ENCODE results near the gene TSPAN13. TPM values are rescaled to one million over a fixed set of nuclear protein-coding genes. Genes with fewer than 3 reads are reported as not detected.

TSPAN13 gene
- total RNA-seq, 1 donor from 2014 or later, result 81.1 TPM

- no peak for DNase-seq
- no peak overlapping the region for H3K27ac Mint-ChIP-seq (ENCODE audit: unreplicated experiment)
- TF ChIP-seq CTCF (IDR thresholded peaks at IDR 0.05; ENCODE audit: partially characterized antibody, unreplicated experiment), result no peak
- H3K4me3 Mint-ChIP-seq (ENCODE audit: unreplicated experiment), result no peak overlapping the region
- no peaks in the 10 kb centered on the region for H3K9me3 Mint-ChIP-seq (ENCODE audit: unreplicated experiment)
- no peaks in the 10 kb centered on the region for H3K36me3 Mint-ChIP-seq (ENCODE audit: unreplicated experiment)
- H3K4me1 Mint-ChIP-seq (ENCODE audit: low read depth, unreplicated experiment), result peaks cover 20% of the 10 kb centered on the region
- no peaks in the 10 kb centered on the region for H3K27me3 Mint-ChIP-seq (ENCODE audit: unreplicated experiment)
Measured at GRCh38 chr7:16816824-16817223, 63.3 kb downstream of the TSPAN13 start.

- Mint-ChIP-seq H3K9me3 (ENCODE audit: unreplicated experiment) (no peaks in the 10 kb centered on the region), H3K27ac (ENCODE audit: unreplicated experiment) (no peak overlapping the region), H3K36me3 (ENCODE audit: unreplicated experiment) (no peaks in the 10 kb centered on the region), H3K27me3 (ENCODE audit: unreplicated experiment) (no peaks in the 10 kb centered on the region), H3K4me1 (ENCODE audit: low read depth, unreplicated experiment) (peaks cover 20% of the 10 kb centered on the region), H3K4me3 (ENCODE audit: unreplicated experiment) (no peak overlapping the region)
- TF ChIP-seq CTCF (IDR thresholded peaks at IDR 0.05; ENCODE audit: partially characterized antibody, unreplicated experiment), result no peak
- no peak for DNase-seq
Measured at GRCh38 chr7:16817536-16817935, 64.0 kb downstream of the TSPAN13 start.

- TF ChIP-seq CTCF (IDR thresholded peaks at IDR 0.05; ENCODE audit: partially characterized antibody, unreplicated experiment), result no peak
- Mint-ChIP-seq H3K27ac (ENCODE audit: unreplicated experiment) (no peak overlapping the region), H3K4me1 (ENCODE audit: low read depth, unreplicated experiment) (peaks cover 20% of the 10 kb centered on the region), H3K27me3 (ENCODE audit: unreplicated experiment) (no peaks in the 10 kb centered on the region), H3K36me3 (ENCODE audit: unreplicated experiment) (no peaks in the 10 kb centered on the region), H3K4me3 (ENCODE audit: unreplicated experiment) (no peak overlapping the region), H3K9me3 (ENCODE audit: unreplicated experiment) (no peaks in the 10 kb centered on the region)
- no peak for DNase-seq
Measured at GRCh38 chr7:16818732-16819131, 65.2 kb downstream of the TSPAN13 start.

- no peak for DNase-seq
- Mint-ChIP-seq H3K4me3 (ENCODE audit: unreplicated experiment) (no peak overlapping the region), H3K36me3 (ENCODE audit: unreplicated experiment) (no peaks in the 10 kb centered on the region), H3K9me3 (ENCODE audit: unreplicated experiment) (no peaks in the 10 kb centered on the region), H3K27ac (ENCODE audit: unreplicated experiment) (no peak overlapping the region), H3K27me3 (ENCODE audit: unreplicated experiment) (no peaks in the 10 kb centered on the region), H3K4me1 (ENCODE audit: low read depth, unreplicated experiment) (peaks cover 6% of the 10 kb centered on the region)
- TF ChIP-seq CTCF (IDR thresholded peaks at IDR 0.05; ENCODE audit: partially characterized antibody, unreplicated experiment), result no peak
Measured at GRCh38 chr7:16822029-16822428, 68.5 kb downstream of the TSPAN13 start.

DNA sequence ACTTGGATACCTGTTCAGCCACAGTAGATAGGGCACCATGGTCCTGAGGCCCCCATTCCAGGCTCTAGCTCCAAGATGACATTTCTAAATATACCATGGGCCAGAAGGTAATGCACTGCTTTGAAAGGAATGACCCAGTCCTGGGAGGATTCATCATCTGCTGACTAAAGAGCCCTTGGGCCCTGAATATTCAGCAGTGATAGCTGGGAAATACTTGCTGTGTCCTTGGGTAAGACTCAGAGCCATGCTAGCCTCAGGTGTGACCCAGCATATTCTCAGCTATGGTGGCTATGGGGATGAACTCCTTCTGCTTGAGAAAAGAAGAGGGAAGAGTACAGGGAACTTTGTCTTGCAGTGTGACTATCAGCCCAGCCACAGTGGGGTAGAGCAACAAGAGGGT is 72.5 kb downstream of the TSPAN13 start:
- Mint-ChIP-seq H3K36me3 (ENCODE audit: unreplicated experiment) (peaks cover 7% of the 10 kb centered on the region), H3K27me3 (ENCODE audit: unreplicated experiment) (no peaks in the 10 kb centered on the region), H3K4me1 (ENCODE audit: low read depth, unreplicated experiment) (no peaks in the 10 kb centered on the region), H3K9me3 (ENCODE audit: unreplicated experiment) (no peaks in the 10 kb centered on the region), H3K4me3 (ENCODE audit: unreplicated experiment) (no peak overlapping the region), H3K27ac (ENCODE audit: unreplicated experiment) (no peak overlapping the region)
- no peak for TF ChIP-seq CTCF (IDR thresholded peaks at IDR 0.05; ENCODE audit: partially characterized antibody, unreplicated experiment)
- no peak for DNase-seq
